RWPE1 (cell line): ENCODE results near the gene ELN.

Experiments
- CTCF ChIA-PET: fragments of 350-600 bp; sonication (Branson Sonifier 250); formaldehyde crosslinking; extraction: SDS; loops from one replicate; lab custom pipeline; 2021; lab: Yijun Ruan, JAX
- POLR2A ChIA-PET: fragments of 400-600 bp; formaldehyde crosslinking; extraction: SDS; loops from one replicate; lab custom pipeline; 2020; ENCODE audit warnings: antibody characterized with exemption; ENCODE audit not compliant: low non-redundant PET; lab: Yijun Ruan, JAX
- DNase-seq: peaks from one replicate; pipeline ENCODE4 v3.0.0; 2012; ENCODE audit warnings: low spot score
- H3K27ac ChIP-seq: fragments of 450-650 bp; 2 replicates; pipeline ENCODE4 v1.5.1; 2017
- TF ChIP-seq, protein P1 (sequence below): fragments of 450-650 bp; conservative IDR thresholded peaks from 2 replicates; pipeline ENCODE4 v1.5.1; 2017; ENCODE audit warnings: low read depth, mild to moderate bottlenecking

ELN gene

DNA sequence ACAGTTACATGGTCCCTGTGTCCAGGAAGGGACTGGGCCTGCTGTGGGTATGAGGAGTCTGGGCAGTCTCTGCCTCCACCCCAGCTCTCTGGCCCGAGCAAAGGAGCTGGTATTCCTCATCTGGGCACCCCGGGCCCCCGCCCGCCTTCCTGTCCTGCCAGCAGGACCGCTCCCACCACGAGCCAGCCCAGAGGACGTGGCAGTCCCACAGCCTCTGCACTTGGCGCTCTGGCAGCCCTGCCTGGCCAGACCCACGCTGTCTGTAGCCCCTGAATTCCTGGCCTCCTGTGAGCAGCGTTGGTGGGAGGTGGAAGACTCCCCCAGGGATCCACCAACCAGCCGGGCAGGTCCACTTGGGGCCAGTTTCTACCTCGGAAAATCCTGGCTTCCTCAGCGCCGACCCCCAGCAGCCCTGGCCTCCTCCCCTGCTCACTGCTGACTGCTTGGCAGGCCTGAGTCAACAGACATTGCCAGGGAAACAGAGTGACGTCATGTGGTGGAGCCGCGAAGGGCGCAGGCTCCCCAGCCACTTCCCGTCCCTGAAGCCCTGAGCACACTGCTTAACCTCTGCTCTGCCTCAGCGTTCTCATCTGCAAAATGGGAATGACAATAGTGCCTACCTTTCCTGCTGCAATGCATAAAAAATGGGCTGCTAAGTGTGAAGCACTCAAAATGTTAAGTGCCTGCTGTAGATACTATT lies 34.0 kb downstream of the ELN start:
- ChIA-PET POLR2A (no interaction called here), CTCF (interaction anchor here (0.6 kb wide), 1 partner anchor 137 kb away, joined by 3 read pairs; no protein-coding TSS in a partner anchor)
- H3K27ac ChIP-seq: peak overlapping the region; percentile 94

DNA sequence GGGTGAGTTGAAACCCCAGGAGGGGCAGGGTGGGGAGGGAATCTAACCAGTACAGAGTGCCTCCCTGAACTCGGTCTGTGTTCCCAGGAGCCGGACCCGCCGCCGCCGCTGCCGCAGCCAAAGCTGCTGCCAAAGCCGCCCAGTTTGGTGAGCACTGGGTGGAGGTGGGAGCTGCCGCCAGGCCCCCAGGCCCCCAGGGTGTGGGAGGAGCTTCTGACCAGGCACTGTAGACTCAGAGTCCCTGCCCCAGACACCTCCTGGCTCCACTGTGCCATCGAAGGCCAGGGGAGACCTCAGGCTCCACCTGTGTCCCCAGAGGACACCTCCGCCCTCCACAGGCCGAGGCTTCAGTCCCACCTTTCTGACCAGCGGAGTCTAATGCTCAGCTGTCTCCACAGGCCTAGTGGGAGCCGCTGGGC lies 35.3 kb downstream of the ELN start:
- CTCF ChIA-PET: no interaction called here
- POLR2A ChIA-PET: no interaction called here
- TF ChIP-seq, protein P1, sequence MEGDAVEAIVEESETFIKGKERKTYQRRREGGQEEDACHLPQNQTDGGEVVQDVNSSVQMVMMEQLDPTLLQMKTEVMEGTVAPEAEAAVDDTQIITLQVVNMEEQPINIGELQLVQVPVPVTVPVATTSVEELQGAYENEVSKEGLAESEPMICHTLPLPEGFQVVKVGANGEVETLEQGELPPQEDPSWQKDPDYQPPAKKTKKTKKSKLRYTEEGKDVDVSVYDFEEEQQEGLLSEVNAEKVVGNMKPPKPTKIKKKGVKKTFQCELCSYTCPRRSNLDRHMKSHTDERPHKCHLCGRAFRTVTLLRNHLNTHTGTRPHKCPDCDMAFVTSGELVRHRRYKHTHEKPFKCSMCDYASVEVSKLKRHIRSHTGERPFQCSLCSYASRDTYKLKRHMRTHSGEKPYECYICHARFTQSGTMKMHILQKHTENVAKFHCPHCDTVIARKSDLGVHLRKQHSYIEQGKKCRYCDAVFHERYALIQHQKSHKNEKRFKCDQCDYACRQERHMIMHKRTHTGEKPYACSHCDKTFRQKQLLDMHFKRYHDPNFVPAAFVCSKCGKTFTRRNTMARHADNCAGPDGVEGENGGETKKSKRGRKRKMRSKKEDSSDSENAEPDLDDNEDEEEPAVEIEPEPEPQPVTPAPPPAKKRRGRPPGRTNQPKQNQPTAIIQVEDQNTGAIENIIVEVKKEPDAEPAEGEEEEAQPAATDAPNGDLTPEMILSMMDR: no peak
- no peak for DNase-seq
- peak overlapping the region; percentile 94 for H3K27ac ChIP-seq

More for the DNA sequence above, 34.0 kb downstream of the ELN start:
- DNase-seq: peak; percentile 78
- TF ChIP-seq, protein P1: no peak

- TF ChIP-seq, protein P1: no peak
- no peak for DNase-seq
- ChIA-PET POLR2A (no interaction called here), CTCF (no interaction called here)
- H3K27ac ChIP-seq: peak overlapping the region; percentile 94
Observed at GRCh38 chr7:74063646-74064045, 35.7 kb downstream of the ELN start.

DNA sequence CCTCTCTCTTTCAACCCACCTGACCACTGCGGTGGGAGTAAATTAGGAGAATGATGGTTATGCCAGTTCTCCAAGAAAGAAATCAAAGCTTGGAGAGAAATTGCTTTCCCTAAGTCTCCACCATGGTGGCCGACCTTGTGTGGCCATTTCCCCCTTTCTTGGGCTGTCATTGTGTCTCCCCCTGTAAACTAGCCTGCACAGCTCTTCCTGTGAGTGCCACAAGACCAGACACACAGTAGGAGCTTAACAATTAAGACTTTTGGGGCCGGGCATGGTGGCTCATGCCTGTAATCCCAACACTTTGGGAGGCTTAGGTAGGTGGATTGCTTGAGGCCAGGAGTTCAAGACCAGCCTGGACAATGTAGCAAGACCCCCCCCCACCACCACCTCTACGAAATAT lies 36.7 kb downstream of the ELN start:
- ChIA-PET POLR2A (no interaction called here), CTCF (interaction anchor here (0.6 to 0.8 kb wide), 2 partner anchors 139 to 142 kb away, joined by 4 read pairs; no protein-coding TSS in a partner anchor)

GRCh38 chr7:74066626-74067025 lies 38.7 kb downstream of the ELN start:
- POLR2A ChIA-PET: no interaction called here
- TF ChIP-seq, protein P1: no peak
- CTCF ChIA-PET: interaction anchor here (0.9 to 1.1 kb wide), 3 partner anchors 8 to 320 kb away, joined by 3 to 6 read pairs (median 4); no protein-coding TSS in a partner anchor
- DNase-seq: no peak
- peak overlapping the region; percentile 50 for H3K27ac ChIP-seq

More for the DNA sequence above, 36.7 kb downstream of the ELN start:
- TF ChIP-seq, protein P1: no peak
- DNase-seq: no peak
- H3K27ac ChIP-seq: peak overlapping the region; percentile 50

GRCh38 chr7:74068378-74069085 lies 40.6 kb downstream of the ELN start:
- ChIA-PET CTCF (interaction anchor here (0.6 to 1.1 kb wide), 17 partner anchors 9 to 332 kb away, joined by 3 to 6 read pairs (median 3); partner anchors contain the start of genes CLIP2 and TMEM270), POLR2A (no interaction called here)
- TF ChIP-seq, protein P1: no peak
- H3K27ac ChIP-seq: 0 out of 2 replicates have a peak overlapping the region, but pooled peaks have one; percentile 50
- no peak for DNase-seq
